Activated T-helper 1 cell treated with Interleukin-2 at 50 U/mL for 16 hours (primary cell): Measurements from ENCODE around the gene NKX1-1.

Experiments used
- DNase-seq: peaks from one replicate; pipeline ENCODE4 v3.0.0-alpha.2; 2020; ENCODE audit warnings: low read depth

Gene NKX1-1

DNA sequence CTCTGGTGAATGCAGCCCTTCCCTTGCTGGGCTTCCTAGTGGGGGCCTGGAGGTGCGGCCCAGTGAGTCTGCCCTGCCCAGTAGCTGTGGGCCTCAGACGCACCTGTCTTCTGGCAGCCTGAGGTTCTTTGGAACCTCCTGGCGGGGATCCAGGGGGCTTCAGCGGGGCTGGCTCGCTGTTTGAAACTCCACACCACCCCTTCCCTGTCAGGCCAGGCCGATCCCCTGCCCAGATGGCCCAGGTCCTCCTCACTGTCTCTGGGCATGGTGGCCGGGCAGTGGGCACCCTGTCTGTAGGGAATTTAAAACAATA lies 10.7 kb upstream of the NKX1-1 start:
- no peak for DNase-seq

DNA sequence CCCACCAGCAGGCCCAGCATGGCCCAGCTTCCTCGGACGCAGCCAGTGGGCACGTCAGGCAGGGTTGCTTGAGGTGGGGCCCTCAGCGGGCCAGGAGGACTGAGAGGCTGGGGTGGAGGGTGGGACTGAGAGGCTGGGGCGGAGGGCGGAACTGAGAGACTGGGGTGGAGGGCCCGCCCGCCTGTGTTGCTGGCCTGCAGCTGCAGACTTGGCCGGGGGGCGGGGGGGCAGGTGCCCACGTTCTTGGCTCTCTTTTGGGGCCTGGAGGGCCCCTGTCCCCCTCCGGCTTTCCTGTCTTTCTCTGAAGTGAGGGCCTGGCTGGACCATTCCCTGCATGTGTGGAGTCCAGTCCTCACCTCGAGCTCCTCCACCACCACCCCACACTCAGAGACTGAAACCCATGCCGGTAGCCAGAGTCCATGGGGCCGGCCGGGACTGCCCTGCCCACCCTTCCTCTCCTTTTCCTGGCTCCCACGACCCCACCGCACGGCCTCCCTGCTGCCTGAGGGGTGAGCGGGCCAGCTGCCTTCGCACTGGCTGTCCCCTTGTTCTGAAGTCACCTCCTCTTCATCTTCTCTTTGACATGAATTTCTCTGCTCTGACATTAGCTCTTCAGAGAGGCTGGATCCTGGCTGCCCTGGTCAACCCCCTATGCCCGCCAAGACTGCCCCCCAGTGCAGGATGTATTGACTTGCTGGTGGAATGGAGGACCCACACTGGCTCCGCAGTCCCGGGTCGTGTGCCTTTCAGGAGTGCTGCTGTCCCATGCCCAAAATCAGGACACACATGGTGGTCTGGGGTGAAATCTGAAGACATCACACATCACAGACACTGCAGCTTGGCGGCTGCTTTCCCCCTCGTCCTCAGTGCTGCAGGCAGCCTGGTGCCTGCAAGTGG lies 10.1 kb upstream of the NKX1-1 start:
- DNase-seq: no peak

DNA sequence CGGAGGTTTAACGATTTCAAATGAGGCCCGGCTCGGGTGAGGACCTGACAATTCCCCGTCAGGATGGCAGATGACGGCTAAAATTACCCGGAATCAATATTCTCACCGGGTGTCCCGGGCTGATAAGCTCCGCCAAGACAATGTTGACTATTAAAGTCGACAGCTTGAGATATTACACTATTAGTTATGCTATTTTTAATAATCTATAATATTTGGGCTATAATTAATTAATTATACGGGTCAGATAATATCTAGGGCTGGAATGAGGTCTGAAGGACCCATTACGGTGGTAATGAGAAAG lies 9.4 kb upstream of the NKX1-1 start:
- no peak for DNase-seq

DNA sequence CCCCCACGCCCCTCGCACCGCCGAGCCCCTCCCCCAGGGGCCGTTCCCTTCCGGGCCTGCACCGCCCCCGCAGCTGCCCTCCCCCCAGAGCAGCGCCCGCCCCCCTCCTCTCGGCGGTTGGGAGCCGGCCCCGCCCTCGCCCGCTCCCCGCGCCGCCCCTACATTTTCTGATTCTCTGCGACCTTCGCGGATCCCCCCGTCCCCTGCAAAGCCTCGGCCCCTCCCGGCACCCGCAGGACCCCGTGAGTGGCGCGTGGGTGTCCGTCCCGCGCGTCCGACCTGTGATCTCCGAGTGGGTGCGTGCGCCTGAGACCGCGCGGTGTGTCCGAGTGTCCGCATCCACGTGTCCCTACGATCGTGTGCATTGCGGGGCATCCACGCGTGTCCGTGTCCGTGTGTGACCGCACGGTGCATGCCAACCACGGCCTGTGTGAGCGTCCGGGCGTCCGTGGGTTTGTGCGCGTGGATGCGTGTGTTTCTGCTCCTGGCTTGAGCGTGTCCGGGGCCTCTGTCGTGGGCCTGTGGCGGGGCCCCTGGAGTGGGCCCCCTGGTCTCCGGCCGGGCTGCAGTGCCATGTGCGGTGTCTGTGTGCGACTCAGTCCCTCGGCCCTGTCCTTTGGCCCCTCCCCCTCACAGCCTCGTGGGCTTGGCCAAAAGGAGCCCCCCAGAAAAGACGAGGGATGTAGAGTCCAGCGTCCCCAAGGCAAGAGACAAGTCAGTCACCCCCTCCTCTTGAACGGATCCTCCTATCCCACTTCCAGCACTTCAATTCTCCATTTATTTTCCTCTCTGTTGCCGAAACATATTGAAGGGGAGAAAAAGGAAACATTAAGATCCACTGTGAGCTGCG lies 8.8 kb upstream of the NKX1-1 start:
- no peak for DNase-seq

DNA sequence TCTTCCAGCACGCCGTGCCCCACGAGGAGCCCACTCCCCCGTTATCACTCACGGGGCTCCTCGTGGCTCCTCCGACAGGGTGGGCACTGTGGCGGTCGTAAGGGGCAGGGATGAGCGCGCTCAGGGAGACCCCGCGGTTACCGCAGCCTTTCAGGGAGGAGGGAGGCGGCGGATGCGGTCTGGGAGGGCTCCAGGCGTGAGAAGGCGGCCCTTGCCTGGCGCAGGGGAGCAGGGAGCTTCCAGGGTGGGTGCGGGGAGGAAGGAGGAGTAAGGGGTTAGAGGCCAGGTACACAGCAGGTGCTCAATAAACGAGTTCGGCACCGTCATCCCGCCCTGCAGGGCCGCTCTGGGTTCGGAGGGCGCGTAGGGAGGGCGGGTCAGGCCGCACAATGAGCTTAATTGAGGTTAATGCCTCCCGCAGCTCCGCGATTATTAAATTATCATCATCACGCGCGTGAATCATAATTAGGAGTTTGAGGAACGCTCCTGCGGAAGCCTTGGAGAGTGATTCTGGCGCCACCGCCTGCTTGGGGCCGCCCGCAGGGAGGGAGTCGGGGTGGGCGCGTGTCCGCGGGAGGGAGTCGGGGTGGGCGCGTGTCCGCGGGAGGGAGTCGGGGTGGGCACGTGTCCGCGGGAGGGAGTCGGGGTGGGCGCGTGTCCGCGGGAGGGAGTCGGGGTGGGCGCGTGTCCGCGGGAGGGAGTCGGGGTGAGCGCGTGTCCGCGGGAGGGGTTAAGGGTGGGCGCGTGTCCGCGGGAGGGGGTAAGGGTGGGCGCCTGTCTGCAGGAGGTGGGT lies 7.6 kb upstream of the NKX1-1 start:
- no peak for DNase-seq

DNA sequence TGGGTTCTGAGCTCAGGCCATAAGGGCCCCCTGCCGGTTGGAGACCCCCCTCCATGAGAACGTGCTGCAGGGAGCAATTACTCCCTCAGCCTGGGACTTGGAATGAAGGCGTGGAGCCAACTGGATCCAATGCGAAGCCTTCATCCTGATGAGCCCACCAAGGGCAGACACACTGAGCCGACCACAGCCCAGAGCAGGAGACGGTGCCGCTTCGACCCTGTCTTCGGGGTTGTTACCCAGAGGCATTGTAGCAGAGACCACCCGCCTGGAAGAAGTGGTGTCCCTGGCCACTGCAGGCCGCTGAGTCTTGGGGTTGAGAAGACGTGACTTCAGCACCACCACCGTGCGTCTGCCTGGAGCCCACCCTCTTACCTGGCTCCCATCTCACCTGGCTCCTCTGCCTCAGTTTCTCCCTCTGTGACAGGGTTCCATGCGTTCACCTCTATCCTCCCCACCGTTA lies 7.0 kb upstream of the NKX1-1 start:
- DNase-seq: no peak

DNA sequence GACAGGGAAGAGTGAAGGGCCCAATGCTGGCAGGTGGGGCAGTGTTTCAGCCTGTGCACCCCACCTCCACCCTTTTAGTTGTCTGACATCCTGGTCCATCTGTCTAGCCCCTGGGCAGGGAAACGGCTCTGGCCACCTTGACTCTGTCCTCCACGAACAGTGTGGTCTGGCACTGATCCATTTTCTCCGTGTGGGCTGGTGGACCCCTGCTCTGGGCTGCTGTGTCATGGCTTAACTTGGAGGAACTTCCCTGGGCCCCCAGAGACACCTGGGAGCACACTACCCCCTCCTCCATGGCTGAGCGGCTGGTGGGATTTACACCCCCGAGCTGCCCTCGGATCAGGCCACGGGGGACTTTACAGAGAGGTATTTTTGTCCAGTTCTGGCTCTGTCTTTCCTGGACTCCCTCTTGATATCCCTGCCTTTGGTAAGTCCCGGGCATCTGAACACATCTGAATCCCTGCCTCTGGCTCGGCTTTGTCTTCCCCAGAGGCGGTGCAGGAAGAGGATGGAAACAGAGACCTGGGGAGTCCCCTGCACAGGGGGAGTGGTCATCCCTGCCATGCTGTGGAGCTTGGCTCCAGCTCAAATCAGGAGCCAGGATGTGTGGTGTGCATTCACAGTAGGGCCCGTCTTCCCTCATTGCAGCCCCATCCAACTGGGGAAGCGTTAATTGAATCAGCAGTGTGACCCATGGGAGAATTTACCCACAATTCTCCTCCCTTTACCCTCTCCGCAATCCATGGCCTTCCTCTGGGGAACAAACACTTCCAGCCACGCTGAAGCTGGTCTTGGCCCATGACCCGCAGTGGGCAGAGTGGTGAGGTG lies 6.3 kb upstream of the NKX1-1 start:
- DNase-seq: no peak

DNA sequence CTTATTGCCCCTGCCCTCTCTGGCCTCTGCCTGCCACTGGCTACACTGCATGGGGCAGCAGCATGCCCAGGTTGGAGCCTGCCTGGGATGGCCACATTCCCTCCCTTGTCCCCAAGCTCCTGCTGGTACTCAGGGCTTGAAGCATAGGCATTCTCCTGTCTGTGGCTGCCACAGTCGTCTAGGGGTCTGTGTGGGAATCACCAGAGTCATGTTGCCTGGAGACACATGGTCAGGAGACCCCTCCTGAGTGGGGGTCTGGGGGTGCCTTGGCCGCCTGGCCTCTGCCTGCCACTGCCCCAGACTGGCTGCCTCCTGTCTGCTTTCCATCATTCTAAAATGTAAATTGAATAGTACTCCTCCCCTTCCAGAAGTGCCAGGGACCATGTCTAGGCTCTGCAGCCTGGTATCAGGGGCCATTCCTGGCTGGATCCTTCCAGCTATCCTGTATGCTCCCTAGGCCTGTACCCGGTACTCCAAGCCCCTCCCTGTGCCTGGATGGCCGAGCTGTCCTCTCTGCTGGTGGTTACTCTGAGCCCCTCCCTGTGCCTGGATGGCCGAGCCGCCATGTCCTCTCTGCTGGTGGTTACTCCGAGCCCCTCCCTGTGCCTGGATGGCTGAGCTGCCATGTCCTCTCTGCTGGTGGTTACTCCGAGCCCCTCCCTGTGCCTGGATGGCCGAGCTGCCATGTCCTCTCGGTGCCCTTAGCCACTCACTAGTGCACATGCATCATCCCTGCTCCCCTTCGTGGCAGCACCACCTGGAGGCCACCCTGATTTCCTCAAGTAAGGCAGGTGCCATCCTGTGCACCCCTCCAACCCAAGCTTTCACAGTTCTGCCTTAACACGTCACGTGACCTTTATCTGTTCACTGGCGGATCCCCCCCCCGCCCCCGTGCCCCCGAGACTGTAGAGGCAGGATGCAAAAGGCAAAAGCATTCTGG lies 5.5 kb upstream of the NKX1-1 start:
- DNase-seq: no peak

DNA sequence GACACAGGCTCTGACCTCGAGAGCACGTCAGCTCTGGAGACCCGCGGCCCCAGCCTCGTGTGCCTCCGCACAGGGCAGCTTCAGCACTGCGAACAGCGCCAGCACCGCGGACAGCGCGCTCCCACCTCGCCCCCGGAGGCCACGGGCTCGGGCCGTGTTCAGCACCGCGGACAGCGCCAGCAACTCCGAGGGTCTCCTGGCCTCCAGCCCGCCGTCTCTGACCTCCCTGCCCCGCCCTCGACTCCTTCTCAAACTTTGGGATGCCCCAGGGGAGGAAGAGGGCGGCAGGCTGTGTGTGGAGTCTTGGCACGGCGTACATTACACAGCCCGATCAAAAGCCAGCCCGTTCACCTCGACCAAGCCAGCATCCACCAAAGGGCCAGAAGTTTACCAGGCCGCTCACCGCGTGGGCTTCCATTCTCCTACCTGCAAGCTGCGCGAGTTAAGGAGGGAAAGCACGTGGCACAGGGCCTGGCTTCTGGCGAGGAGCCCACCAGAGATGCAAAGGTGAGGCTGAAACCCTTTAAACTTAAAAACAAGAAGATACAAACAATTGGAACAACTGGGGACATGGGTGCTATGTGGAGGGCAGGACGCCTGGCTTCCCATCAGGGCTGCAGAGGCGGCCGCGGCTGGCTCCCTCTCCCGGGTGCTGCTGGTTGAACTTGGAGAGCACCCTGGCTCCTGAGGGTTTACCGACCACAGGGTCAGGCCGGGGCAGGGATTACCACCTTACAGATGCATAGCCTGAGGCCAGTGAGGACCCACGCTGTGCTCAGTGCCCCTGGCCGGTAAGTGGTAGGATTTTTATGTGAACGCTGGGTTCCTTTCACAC lies 4.5 kb upstream of the NKX1-1 start:
- no peak for DNase-seq

DNA sequence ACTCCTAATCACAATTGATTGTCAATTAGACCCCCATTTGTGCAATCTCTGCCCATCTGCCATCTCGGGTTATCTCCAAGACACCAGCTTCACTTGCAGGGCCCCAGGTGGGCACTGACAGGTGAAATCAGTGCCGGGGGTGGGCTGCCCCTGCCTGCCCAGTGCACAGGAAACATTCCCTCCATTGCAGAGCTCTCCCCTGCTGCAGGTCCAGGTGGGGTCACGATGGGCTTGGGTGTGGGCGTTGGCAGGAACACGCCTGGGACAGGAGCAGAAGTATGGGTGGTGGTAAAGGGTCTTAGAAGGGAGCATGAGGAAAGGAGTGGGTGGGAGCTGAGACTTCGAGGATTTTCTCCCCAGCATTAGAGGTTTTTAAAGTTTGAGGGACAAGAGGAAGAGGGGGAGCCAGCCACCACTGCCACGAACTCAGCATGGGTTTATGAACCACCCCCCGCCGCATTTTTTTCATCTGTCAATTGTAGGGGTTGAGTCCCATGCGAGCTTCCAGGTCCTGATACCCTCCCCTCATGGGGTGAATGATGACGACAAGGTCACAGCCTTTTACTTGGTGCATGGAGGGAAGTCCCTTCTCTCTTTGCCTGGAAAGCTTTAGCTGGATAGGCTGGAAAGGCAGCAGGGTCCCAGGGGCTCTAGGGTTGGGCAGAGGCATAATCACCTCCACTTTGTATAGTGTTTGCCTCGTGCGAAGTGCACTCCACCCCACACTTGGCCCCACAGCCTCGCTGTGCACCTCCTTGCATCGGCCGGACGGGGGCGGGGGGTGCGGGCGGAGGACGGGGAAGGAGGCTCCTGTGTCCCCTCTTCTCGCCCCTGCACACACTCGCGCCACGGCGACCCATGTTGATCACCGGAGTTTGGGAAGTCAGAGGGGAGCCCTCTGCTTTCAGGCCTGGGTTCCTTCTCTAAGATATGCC lies 3.5 kb upstream of the NKX1-1 start:
- DNase-seq: no peak

DNA sequence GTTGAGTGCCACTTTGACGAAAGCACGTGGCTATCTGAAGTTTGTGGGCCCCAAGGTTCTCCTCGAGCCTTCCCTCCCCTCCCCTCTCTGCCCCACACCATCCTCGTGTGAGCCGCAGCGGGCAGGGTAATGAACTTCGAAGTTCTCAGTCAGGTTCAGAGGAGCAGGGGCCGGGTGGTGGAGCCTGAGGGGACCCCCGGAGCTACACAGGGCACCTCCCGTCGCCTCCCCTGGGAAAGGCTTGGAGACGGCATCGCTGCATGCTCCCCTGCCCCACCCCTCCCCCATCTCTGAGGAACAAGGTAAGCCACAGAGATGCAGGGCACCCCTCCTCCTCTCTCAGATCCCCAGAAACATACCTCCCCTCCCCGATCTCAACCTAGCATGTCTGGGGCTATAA lies 2.8 kb upstream of the NKX1-1 start:
- DNase-seq: no peak

DNA sequence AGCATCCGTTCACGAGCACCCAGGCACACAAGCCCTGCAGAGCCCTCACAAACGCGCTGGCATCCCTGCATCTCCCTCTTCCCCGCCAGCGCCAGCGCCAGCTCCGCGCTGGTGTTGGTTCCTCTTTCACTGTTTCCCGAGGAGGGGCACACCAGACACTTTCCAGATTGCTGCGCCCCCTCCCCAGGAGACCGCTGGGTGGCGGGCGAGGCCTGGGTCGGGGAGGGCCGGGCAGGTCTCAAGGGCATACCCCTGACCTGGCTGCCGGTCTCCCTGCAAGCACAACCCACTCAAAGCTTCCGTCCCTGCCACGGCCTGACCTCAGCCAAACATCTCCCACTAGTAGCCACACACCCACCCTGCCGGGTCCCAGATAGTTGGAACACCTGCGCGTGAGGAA lies 2.2 kb upstream of the NKX1-1 start:
- no peak for DNase-seq

DNA sequence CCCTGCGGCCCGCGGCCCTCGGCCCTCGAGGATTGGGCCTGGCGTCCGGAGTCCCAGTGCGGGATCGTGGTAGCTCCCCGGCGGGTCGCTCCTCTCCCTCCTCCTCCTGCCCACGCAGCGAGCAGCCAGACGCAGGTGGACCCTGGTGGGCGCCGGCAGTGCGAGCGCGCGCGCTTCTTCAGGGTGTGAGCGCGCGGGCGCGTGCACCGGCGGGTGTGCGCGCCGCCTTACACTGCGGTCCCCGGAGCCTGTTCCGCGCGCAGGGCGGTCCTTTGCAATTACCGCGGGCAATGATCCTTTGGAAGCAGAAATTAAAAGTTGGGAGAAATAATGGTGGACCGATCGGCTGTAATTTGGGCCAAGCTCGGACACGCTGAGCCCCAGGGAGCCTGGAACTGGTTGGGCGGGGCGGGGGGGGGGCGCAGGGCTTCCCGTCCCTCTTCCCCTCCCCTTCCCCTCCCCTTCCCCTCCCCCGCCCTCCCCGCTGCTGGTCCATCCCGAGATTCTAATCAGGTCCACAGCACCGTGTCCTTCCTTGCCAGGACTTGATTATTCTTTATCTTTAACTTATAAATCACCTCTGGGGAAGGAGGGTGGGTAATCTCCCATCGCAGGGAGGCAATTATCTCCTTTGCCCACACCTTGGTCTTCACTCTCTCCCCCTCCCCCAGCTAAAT lies 1.6 kb upstream of the NKX1-1 start:
- DNase-seq: no peak

DNA sequence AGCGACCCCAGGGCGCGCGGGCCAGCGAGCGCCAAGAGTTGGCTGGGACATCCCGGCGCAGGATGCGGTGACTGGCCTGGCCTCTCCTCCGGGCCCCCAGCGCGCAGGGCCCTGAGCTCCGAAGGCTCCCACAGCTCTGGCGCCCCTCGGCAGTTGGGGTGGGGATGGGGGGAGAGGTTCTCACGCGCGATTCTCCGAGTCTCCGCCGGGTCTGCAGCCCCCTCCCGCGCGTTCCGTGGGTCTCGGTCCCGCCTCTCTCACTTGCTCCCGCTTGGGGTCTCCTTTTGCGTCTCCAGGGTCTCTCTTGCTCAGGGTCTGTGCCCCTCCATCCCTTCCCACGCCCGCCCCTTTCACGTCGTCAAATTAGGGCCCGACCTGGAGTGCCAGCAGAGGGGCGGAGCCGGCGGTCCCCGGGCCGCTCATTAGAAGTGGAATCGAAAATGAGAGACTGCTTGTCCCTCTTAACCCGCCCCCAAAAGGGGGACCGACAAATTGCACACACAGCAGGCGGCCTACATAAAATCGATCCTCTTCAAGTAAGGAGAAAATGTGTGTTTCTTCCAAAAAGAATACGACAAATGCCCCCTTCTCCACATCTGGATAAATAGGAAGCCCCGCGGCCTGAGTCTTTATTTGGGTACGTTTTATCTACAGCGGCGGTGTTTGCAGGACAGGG lies 877 bp upstream of the NKX1-1 start:
- no peak for DNase-seq

DNA sequence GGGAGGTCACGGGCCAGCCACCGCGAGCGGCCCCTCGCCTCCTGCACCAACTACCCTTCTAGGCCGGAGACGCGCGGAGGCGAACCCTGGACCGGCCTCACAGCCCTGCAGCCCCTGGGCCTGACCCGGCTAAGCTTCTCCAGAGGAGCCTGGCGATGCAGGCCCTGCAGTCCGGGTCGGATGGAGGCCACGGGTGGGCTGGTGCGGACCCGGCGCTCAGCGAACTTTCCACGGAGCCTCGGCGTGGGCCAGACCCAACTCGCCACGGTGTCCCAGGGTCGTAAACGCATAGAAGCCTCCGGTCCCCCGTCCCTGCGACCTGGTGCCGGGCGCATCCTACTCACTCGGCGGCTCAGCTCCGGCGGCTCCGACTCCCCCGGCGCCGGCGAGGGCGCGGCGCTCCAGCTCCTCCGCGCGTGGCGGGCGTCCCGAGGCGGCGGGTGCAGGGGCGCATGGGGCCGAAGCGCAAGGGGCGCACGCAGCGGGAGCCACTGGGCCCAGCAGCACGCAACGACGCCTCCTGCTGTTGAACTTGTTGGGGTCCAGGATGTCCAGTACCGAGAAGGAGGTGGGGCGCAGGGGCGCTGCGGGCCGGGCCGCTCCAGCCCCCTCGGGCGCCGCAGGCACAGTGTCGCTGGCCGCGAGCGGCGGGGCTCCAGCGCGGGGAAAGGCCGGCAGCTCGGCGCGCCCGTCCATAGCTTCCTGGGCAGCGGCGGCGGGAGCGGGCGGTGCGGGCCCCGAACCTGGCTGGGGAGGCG lies 427 bp downstream of the NKX1-1 start:
- no peak for DNase-seq

DNA sequence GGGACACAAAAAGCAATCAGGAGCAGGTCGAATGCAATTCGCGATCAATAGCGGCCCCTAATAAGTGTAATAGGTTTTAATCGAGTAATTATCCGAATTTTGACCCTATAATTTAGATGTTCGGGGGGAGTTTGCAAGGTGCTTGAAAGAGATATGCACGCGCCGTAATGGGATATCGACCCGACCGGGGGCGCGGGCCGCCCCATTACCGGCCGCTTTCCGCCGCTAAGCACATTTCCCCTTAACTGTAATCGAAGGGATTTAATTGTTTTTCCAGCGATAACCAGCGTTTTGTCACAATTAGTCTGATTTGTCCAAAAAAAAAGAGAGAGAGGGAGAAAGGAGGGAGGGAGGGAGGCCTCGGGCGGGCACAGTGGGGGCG lies 997 bp downstream of the NKX1-1 start:
- no peak for DNase-seq
